ENCODE results near the gene ICAM4.
A peak's percentile ranks its signal among the peaks of the same experiment; 100 is the strongest.
"Not testable (repeated sequence)": the region's sequence is repeated elsewhere in the genome, so short reads cannot be mapped to it uniquely, and the experiment has no call there.

ICAM4 gene

GRCh38 chr19:10286803-10287737 lies at the start of gene ICAM4:
Gene ICAM4, plus strand, starts transcription at chr19:10286955. Its CDS starts 58 bp downstream, at chr19:10287013.
- DNase-seq: no peak

DNA sequence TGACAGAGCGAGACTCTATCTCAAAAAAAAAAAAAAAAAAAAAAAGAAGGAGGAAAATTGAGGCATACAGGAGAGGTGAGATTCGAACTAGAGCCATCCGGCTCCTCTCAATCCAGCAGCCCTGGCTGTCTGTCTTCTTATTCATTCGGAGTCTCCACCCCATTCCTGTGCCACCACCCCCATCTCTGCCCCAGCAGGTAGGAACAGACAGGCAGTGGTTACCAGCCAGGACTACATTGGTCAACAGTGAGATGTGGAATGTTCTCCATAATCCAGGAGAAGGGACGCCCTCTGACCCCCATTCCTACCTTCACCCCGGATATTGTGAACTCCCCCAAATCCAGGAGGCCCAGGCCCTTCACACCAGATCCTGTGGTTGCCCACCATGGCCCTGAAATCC lies 49.1 kb upstream of the ICAM4 start:
- no peak for DNase-seq

- no peak for DNase-seq
These were observed 48.5 kb upstream of the ICAM4 start for GRCh38 chr19:10238172-10238783.

- DNase-seq: not testable (repeated sequence)
These were observed 44.8 kb upstream of the ICAM4 start for GRCh38 chr19:10241826-10242449.

DNA sequence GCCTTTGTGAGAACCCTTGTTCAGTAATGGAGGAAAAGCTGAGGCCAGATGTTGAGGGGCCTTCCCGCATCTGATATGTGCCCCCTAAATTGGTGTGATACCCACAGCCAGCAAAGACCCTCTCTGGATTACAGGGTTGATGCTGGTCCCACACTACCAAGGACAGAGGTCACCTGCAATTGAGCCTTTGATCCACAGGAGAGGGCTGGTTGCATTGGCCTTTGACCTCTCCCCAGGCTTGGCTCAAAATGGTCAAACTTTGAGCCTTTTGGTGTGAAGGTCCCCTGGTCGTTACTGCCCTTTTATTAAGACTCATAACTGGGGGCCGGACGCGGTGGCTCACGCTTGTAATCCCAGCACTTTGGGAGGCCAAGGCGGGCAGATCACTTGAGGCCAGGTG lies 43.1 kb upstream of the ICAM4 start:
- DNase-seq: no peak

DNA sequence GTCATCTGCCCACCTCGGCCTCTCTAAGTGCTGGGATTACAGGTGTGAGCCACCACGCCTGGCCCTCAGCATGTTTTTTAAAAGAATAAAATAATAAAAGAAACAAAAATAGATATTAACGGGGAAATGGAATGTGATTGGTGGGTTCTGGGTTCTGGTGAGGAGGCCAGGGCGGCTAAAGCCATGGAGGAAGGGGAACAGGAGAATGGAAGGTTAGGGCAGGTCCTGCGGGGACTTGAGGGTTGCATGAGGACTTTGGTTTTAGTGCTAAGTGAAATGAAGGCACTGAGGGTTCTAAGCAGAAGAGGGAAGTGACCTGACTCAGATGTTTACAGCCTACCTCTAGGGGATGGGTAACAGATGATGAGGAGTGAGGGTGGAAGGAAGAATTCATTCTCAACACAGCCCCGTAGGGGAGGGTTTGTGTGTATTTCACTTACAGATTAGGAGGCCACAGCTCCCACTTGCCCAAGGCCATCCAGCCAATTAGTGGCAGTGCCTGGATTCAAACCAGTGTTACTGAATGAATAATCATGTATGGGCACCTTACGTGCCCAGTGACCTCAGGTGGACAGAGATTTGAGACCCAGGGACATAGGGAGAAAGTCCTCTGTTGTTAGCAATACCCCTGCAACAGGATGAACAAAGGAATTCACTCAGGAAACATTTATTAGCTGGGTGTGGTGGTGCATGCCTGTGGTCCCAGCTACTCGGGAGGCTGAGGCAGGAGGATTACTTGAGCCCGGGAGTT lies 41.4 kb upstream of the ICAM4 start:
- DNase-seq: no peak

DNA sequence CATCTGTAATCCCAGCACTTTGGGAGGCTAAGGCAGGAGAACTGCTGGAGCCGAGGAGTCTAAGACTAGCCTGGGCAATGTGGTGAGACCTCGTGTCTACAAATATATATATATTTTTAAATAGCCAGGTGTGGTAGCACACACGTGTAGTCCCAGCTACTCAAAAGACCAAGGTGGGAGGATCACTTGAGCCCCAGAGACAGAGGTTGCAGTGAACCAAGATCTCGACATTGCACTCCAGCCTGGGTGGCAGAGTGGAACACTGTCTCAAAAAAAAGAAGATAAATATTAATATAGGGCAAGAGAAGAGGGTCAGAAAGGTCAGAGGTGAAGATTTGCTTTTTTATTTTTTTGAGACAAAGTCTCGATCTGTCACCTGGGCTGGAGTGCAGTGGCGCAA lies 40.2 kb upstream of the ICAM4 start:
- DNase-seq: no peak

GRCh38 chr19:10251792-10252694 lies 34.7 kb upstream of the ICAM4 start, which contains the start of gene MRPL4:
Gene MRPL4, plus strand, starts transcription at chr19:10252214. Its CDS starts 40 bp downstream, at chr19:10252254.
- DNase-seq: peak; percentile 96

DNA sequence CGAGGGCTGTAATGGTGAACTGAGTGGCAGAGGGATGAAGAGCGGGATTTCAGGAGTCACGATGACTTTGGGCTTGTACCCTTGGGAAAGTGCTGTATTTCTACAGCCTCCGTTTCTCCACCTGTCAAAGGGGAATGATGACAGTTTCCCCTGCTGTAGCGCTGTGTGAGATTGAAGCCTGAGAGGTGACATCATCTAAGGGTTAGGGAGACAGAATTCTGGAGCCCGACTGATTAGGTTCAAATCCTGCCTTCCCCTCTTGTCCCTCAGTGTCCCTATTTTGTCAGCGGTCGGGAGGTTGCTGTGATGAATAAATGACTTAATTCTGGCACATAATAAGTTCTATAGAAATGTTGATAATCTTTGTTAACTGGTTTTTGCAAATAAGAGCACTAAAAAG lies 34.0 kb upstream of the ICAM4 start:
- DNase-seq: no peak

GRCh38 chr19:10254244-10254643 lies 32.5 kb upstream of the ICAM4 start:
- DNase-seq: no peak

DNA sequence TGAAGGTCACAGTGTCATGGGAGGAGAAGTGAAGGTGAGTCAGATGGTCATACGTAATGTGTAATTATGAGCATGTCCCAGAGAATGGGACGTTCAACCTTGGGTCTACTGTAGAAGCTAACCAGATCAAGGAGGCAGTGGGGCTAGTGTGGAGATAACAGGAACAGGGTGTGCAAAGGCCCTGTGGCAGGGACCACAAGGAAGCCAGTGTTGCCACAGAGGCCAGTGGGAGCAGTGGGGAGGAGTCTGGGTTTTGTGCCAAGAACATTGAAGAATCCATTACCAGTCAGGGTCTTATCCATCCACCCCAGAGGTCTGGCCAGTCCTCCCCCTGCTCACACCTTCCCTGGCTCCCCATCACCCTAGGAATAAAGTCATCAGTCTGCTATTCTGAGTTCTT lies 31.4 kb upstream of the ICAM4 start:
- DNase-seq: no peak

DNA sequence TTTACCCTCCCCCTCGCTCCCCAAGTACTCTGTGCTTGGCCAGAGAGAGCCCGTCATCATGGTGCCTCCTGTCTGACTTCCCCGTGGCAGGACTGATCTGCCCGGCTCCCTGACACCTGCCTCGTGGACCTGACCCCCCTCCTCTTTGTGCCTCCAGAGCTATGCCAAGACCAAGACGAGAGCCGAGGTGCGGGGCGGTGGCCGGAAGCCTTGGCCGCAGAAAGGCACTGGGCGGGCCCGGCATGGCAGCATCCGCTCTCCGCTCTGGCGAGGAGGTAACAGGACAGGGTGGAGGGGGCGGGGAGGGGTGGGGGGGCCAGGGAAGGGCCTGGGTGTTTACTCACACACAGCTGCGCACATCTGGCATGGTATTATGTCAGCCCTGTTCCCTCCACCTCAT lies 30.2 kb upstream of the ICAM4 start:
- no peak for DNase-seq

- no peak for DNase-seq
These were observed 29.7 kb upstream of the ICAM4 start for GRCh38 chr19:10256970-10257615.

DNA sequence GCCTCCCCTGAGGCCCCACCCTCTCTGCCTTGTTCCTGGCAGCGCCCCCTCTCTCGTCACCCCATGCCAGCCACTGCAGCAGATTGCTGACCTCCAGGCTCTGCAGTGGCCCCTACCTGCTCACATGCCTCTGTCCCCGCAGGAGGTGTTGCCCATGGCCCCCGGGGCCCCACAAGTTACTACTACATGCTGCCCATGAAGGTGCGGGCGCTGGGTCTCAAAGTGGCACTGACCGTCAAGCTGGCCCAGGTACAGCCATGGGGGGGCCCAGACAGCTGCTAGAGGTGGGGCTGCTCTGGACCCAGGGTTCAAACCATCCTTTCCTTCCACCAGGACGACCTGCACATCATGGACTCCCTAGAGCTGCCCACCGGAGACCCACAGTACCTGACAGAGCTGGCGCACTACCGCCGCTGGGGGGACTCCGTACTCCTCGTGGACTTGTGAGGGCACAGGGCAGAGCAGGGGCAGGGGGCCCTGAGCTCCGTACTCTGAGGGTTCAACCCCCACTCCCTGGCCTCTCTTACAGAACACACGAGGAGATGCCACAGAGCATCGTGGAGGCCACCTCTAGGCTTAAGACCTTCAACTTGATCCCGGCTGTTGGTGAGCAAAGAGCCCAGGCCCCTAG lies 28.6 kb upstream of the ICAM4 start:
- no peak for DNase-seq

DNA sequence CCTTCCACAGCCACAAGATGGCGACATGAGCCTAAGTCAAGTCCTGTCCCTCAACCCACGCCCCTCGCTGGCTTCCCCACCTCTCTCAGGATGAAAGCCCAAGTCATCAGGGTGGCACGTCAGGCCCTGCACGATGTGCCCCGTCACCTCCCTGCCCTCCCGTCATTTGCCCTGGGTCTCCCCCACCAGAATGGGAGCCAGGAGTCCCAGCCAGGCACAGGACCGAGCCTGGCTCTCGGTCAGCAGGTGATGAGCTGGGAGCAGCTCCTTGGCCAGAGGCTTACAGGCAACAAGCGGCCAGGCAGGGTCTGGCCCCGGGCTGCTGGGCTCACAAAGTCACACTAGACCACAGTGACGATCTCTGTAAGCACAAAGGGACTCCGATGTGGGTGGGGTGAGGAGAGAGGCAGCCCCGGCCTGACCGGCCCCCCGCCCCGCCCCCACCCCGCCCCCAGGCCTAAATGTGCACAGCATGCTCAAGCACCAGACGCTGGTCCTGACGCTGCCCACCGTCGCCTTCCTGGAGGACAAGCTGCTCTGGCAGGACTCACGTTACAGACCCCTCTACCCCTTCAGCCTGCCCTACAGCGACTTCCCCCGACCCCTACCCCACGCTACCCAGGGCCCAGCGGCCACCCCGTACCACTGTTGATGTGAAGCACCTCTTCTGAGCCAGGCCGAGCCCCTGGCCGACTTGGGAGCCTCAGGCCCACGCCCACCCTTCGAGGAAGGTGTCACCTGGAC lies 27.4 kb upstream of the ICAM4 start:
- peak; percentile 85 for DNase-seq

DNA sequence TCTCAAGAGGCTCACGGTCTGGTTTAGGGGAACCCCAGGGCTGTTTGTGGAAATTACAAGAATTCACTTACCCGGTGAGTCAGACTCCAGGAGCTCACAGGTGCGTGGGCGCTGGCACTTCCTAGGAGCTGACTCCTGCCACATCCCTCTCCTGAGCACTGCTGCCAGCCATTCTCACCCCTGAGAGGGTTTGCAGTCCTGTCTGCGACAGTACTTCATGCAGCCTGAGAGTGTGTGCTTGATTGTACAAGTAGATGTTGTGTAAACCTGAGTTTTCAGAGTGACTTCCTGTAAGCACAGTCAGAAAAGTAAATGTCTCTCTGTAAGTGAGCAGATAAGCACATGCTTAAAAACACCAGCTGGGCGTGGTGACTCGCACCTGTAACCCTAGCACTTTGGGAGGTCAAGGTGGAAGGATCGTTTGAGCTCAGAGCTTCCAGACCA lies 26.6 kb upstream of the ICAM4 start:
- no peak for DNase-seq

DNA sequence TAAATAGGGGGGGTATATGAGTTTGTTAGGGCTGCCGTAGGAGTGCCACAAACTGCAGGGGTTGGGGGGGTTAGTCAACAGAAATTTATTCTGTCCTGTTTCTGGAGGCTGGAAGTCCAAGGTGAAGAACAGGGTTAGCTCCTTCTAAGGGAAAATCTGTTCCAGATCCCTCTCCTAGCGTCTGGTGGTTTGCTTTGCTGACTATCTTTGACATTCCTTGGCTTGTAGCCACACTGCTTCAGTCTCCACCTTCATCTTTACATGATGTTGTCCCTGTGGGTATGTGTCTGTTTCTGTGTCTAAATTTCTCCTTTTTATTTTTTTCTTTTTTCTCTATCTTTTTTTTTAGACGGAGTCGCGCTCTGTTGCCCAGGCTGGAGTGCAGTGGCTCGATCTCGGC lies 24.0 kb upstream of the ICAM4 start:
- no peak for DNase-seq

GRCh38 chr19:10266706-10267105 lies 20.0 kb upstream of the ICAM4 start:
- DNase-seq: no peak

GRCh38 chr19:10268071-10268470 lies 18.7 kb upstream of the ICAM4 start:
- DNase-seq: no peak
